GM18907 (cell line): ENCODE data around the gene UNCX.

Source experiments
- ATAC-seq: cut with Tn5 transposase; IDR thresholded peaks from one replicate; pipeline ENCODE4 v1.9.1; 2021; ENCODE audit warnings: mild to moderate bottlenecking, moderate library complexity; ENCODE audit not compliant: unreplicated experiment

Gene UNCX

GRCh38 chr7:1231214-1232102 lies 1.2 kb upstream of the UNCX start:
- ATAC-seq: no peak

DNA sequence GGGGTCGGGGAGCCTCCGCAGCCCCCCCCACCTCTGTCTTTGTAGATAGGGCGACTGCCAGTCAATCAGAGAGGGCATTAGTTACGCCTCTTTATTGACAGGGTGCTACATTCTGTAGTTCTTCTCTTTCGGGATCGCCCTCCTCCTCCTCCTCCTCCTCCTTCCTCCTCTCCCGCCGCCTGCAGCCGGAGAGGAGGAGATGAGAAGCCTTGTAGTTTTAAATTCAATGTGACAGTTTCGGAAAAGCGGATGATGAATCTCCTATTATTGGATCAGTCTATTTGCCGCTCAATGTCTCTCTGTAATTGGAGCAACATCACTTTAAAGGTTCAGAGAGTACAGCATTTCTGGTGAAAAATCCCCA lies 587 bp upstream of the UNCX start:
- no peak for ATAC-seq

- ATAC-seq: no peak
Observed at GRCh38 chr7:1233333-1234048, 819 bp downstream of the UNCX start.

- no peak for ATAC-seq
Observed at GRCh38 chr7:1234049-1234880, 1.6 kb downstream of the UNCX start.

DNA sequence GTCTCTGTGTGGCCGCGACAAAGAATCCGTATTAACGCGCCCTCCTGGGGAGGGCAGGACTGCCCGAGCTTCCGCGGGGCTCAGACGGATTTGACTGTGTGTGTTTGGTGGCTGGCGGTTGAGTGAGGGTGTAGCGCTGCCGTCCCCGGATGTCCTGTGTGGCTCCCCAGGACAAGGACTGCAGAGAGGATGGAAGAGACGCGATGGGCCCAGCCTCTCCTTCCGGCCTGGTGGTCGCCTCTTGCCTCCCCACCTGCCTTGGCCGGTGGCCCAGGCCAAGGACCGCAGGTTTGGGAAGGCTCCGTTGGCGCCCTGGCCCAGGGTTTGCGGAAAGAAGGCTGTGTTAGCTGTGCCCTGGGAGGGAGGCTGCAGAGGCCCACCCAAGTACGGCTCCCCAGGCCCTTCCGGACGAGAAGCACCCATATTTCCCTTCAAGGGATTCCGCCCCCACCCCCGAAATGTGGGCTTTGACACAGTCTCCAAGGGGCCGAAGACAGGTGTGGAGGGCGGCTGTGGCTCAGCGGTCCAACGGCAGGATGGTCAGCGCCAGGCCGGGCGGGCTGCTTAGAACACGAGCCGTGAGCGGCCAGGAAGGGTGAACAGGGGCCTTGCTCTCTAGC lies 2.3 kb downstream of the UNCX start:
- no peak for ATAC-seq

DNA sequence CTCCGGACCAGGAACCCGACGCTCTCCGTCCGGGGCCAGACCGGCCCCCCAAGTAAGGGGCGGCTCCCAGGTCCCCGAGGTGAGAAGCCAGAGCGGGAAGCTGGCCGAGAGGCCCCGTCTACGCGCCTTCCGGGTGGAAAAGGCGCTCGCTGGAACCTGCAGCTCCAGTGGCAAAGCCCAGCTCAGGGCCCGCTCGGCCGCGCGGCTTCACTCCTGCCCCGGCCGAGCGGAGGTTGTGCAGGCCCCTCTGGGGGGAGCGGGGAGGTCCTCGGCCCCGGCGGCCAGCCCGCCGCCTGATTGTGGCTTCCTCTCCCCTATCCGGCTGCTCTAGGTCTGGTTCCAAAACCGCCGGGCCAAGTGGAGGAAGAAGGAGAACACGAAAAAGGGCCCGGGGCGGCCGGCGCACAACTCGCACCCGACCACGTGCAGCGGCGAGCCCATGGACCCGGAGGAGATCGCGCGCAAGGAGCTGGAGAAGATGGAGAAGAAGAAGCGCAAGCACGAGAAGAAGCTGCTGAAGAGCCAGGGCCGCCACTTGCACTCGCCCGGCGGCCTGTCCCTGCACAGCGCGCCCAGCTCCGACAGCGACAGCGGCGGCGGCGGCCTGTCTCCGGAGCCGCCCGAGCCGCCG lies 2.9 kb downstream of the UNCX start:
- ATAC-seq: no peak

DNA sequence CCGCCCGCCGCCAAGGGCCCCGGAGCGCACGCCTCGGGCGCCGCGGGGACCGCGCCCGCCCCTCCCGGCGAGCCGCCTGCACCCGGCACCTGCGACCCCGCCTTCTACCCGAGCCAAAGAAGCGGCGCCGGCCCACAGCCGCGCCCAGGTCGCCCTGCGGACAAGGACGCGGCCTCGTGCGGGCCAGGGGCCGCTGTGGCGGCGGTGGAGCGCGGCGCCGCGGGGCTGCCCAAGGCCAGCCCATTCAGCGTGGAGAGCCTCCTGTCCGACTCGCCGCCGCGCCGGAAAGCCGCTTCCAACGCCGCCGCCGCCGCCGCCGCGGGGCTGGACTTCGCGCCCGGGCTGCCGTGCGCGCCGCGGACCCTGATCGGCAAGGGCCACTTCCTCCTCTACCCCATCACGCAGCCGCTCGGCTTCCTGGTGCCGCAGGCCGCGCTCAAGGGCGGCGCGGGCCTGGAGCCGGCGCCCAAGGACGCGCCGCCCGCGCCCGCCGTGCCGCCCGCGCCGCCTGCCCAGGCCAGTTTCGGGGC lies 3.5 kb downstream of the UNCX start:
- ATAC-seq: no peak

DNA sequence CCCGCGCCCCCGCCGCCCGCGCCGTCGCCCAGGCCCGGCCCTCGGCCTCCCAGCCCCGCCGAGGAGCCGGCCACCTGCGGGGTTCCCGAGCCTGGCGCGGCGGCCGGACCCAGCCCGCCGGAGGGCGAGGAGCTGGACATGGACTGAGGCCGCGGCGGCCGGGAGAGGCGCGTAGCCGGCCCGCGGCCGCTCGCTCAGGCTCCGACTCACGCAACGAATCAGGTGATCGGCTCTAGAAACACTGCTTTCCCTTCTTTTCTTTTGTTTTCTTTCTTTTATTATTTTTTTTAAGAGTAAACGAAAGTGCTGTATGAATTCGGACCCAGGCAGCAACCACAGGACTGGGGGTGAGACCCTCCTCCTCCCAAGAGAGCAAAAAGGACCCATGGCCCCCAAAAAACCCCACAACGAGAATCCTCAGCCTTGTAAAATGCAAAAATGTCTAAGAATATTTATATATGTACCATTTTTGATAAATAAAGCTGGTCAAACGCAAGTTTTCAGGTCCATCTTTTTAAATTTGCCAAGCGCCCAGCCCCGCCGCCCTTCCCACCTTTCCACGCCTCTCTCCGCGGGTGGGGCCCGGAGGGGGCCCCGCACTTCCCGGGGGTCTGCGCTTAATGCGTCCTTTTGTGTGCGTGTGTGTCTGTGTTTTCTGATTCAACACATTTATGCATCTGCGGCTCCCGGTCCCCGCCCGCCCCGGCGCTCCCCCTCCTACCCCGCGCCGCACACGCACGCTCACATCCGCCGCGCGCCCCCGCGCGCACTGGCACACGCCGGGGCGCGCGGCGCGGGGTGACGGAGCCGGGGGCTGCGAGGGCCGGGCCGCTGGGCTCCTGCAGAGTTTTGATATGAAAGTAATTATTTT lies 4.4 kb downstream of the UNCX start:
- ATAC-seq: no peak

- no peak for ATAC-seq
Observed at GRCh38 chr7:1237704-1238255, 5.1 kb downstream of the UNCX start.

DNA sequence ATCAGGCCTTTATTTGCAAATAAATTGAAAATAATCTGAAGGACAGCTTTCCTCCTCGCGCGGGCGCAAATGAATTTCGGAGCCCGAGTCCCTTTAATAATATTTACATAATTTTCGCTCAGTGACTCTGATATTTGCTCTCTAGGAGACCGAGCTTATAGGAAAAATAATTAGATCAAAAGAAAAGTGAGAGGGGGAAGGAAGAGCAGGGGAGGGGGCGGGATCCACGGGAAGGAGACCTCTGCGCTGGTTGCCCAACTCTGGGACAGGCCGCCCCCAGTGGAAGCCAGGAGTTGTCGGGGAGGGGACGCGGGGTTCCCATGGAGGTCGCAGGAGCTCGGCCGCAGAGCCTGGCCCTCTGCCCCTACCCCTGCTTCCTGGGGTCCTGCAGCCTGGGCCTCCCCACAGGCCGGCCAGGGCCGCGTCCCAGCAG lies 5.8 kb downstream of the UNCX start:
- no peak for ATAC-seq

GRCh38 chr7:1238931-1239802 lies 6.5 kb downstream of the UNCX start:
- no peak for ATAC-seq

GRCh38 chr7:1239803-1240516 lies 7.3 kb downstream of the UNCX start:
- ATAC-seq: no peak

DNA sequence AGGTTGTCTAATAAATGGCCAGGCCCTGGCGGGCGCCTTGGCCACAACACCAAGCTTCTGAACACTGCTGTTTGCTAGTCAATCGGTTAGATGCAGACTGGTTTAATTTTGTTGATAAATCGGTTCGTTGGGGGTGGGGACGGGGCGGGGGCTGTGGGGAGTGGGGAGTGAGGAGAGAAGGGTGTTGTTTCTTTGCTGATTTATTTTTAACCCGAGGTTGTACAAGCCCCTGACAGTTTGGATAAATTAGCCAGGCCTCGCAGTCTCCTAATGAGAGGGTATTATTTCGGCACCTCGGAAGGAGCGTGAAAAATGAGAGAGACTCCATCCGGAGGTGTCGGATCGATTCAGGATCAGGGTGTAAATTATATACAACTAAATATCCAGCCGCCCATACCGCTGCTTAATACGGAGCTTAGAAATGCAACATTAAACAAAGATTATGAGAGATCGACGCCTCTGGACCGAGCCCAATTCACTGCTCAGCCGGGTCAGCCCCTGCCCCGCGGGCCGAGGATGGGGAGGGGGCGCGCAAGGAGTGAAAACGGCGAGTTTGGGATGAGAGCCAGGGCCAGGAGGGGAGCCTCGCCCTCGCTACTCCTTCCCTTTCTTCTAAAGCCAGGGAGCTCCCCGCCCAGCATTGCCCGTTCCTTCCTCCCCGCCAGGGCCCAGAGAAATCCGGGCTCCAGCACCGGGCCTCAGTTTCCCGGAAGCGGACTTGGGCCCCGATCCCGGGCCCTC lies 8.0 kb downstream of the UNCX start:
- no peak for ATAC-seq

DNA sequence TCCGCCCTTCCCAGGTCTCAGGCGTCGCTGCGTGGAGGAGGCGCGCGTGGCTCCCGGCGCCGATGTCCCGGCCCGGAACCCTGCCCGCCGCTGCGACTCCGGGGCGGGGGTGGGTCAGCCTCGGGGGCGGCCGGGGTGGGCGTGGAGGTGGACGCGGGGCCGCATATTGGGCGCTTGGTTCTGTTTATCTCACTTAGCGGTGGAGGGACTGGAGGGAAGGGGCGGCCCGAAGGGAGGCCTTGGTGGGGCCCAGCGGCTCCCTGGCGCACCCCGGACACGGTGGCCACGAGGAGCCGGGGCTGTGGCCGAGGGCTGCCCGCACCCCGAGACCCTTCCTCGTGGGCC lies 8.6 kb downstream of the UNCX start:
- no peak for ATAC-seq

GRCh38 chr7:1241603-1242255 lies 9.1 kb downstream of the UNCX start:
- ATAC-seq: no peak

GRCh38 chr7:1242256-1242605 lies 9.6 kb downstream of the UNCX start:
- no peak for ATAC-seq
